ENCODE results near the gene MGARP.

DNA sequence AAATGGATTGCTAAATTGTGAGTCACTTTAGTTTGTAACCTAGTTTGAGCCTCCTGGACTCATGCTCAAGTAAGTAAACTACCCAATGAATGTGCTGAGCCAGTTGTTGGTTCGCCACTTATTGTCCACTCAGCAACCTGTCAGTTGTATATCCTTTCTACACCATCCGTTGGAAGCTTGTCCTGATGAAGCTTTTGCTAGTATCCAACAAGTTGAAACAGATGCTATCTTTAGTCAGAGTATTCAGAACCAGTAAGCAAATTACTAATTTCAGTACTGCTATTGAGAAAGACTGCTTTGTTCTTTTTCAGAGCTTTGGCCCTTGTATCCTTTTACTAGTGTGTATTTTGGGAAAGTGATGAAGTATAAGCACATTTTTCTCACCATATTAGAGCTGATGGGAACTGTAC lies 17.0 kb upstream of the MGARP start:
- TF ChIP-seq, protein P1, sequence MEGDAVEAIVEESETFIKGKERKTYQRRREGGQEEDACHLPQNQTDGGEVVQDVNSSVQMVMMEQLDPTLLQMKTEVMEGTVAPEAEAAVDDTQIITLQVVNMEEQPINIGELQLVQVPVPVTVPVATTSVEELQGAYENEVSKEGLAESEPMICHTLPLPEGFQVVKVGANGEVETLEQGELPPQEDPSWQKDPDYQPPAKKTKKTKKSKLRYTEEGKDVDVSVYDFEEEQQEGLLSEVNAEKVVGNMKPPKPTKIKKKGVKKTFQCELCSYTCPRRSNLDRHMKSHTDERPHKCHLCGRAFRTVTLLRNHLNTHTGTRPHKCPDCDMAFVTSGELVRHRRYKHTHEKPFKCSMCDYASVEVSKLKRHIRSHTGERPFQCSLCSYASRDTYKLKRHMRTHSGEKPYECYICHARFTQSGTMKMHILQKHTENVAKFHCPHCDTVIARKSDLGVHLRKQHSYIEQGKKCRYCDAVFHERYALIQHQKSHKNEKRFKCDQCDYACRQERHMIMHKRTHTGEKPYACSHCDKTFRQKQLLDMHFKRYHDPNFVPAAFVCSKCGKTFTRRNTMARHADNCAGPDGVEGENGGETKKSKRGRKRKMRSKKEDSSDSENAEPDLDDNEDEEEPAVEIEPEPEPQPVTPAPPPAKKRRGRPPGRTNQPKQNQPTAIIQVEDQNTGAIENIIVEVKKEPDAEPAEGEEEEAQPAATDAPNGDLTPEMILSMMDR (conservative IDR thresholded peaks at IDR 0.05 in 1 of 2, IDR thresholded peaks at IDR 0.05 in 1 of 2; ENCODE audit: low read depth in 1 of 2, low read length in 2 of 2): no peak
- TF ChIP-seq EZH2 (IDR thresholded peaks at IDR 0.05; ENCODE audit: low read length, missing control alignments): no peak

All from fibroblast of lung (primary cell).